Stimulated activated CD4-positive, alpha-beta T cell treated with anti-CD3 and anti-CD28 coated beads, Interleukin-1b, Interleukin-23, amount 100 ng/mL, for 4 hours (primary cell): Measurements from ENCODE around the gene DHRS3.

Experiments
- DNase-seq, 2 donors: peaks; one replicate each; pipeline ENCODE4 v3.0.0-alpha.2; 2020; ENCODE audit warnings: low read depth in 2 of 2

The DHRS3 gene

GRCh38 chr1:12617511-12617900 lies 504 bp downstream of the DHRS3 start:
- DNase-seq, result peak in 1 of 2 donors; percentile 18

DNA sequence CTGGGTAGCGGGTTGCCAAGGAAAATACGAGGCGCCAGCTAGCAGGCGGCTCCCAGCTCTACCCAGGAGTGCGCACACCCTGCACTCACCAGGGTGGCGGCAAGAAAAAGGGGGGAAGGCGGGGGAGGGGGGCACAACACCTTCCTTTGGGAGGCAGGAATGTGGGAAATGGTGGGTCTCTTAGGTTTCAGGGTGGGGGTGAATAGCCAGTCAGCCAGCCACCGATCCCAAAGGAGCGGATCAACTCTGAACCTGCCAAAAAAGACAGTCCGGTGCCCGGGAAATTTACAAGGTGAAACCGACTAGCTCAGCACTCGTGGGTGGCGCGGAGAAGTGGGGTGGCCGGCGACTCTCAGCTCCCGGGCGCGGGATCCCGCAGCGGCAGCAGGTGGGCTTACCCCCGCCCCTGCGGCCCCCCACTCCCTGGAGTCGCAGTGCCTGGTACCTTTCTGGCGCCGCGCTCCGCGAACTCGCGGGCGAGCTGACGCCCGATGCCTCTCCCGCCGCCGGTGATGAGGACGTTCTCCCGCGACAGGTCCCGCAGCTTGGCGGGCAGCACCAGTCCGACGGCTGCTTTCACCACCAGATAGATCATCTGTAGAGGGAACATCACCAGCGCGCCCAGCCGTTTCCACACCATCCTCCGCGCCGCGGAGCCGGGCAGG lies 1.2 kb downstream of the DHRS3 start:
- DNase-seq, result peak in 1 of 2 donors; percentile 26

GRCh38 chr1:12615865-12616708 lies 1.9 kb downstream of the DHRS3 start:
- no peak for DNase-seq

DNA sequence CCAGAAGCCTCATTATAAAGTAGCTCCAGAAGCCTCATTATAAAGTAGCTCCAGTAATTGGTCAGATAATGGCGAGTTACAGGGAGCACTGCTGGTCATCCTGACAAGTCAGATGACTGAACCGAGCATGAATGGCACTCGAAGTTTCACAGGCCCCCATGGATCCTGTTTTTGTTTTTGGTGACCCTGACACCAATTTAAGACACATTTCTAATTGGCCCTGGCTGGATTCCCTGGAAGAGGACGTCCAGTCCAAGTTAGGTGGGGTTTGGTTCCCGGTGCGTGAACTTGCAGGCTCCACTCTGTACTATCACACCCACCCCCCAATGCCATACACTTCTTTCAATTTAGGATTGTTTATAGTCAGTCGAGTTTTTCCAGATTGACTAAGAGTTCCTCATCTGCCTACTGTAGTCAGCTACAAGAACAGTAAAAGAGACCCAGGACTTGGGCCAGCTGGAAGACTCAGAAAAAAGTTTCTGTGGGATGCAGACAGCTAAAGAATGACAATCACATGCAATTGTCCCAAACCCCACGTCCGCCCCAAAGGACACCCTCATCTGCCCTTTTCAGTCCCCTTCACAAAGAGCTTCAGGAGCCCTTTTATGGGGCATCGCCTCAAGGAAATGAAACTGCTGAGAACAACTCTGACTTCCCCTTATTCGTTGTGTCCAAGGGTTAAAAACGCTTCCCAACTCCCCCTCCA lies 2.7 kb downstream of the DHRS3 start:
- no peak for DNase-seq

- no peak for DNase-seq
Observed at GRCh38 chr1:12614402-12615158, 3.4 kb downstream of the DHRS3 start.

DNA sequence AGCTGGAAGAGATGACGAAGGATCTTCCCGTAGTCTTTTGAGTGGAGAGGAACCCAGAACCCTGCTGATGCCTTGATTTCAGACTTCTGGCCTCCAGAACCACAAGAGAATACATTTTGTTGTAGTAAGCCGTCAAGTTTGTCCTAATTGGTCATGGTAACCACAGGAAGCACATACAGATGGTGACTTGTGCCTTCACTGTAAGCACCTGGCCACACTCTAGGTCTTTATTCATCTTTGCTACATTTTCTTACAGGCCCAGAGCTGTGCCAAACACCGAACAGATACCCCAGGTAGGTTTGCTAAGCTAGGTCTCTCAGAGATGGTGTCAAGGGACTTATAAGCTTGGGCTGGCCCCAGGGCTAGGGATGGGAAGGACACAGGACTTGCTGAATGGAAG lies 4.8 kb downstream of the DHRS3 start:
- DNase-seq, result no peak

GRCh38 chr1:12610941-12611340 lies 7.1 kb downstream of the DHRS3 start:
- DNase-seq, result no peak

GRCh38 chr1:12610305-12610935 lies 7.6 kb downstream of the DHRS3 start:
- DNase-seq, result no peak

- no peak for DNase-seq
Observed at GRCh38 chr1:12609469-12610003, 8.5 kb downstream of the DHRS3 start.

- no peak for DNase-seq
Observed at GRCh38 chr1:12608311-12608957, 9.6 kb downstream of the DHRS3 start.

DNA sequence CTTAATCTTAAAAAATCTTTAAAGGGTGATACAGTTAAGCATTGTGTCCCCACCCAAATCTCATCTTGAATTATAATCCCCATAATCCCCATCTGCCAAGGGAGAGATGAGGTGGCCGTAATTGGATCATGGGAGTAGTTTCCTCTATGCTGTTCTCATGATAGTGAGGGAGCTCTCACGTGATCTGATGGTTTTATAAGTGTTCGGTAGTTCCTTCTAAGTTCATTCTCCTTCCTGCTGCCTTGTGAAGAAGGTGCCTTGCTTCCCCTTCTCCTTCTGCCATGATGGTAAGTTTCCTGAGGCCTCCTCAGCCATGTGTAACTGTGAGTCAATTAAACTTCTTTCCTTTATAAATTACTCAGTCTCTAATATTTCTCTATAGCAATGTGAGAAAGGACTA lies 10.7 kb downstream of the DHRS3 start:
- no peak for DNase-seq

GRCh38 chr1:12604986-12605385 lies 13.0 kb downstream of the DHRS3 start:
- DNase-seq, result no peak

- DNase-seq, result peak in 1 of 2 donors; percentile 53
Observed at GRCh38 chr1:12604114-12604874, 13.7 kb downstream of the DHRS3 start.

DNA sequence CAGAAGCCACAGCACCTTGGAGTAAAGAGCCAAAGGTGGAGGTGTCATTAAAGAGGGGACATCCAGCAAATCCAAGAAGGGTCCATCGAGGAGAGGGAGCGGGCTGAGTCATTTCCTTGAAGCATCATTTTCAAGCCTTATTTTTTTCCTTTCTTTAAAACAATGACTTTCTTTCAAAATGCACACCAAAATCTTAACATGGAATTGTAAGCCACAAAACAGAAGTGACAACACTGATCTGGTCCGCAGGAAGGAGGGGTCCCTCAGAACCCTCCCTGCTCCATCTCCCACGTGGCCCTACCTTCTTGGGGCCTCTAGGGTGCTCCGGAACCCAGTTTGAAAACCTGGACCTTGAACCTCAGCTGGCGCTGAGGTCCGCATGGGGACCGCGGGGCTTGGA lies 14.8 kb downstream of the DHRS3 start:
- no peak for DNase-seq

GRCh38 chr1:12602659-12603024 lies 15.4 kb downstream of the DHRS3 start:
- no peak for DNase-seq

DNA sequence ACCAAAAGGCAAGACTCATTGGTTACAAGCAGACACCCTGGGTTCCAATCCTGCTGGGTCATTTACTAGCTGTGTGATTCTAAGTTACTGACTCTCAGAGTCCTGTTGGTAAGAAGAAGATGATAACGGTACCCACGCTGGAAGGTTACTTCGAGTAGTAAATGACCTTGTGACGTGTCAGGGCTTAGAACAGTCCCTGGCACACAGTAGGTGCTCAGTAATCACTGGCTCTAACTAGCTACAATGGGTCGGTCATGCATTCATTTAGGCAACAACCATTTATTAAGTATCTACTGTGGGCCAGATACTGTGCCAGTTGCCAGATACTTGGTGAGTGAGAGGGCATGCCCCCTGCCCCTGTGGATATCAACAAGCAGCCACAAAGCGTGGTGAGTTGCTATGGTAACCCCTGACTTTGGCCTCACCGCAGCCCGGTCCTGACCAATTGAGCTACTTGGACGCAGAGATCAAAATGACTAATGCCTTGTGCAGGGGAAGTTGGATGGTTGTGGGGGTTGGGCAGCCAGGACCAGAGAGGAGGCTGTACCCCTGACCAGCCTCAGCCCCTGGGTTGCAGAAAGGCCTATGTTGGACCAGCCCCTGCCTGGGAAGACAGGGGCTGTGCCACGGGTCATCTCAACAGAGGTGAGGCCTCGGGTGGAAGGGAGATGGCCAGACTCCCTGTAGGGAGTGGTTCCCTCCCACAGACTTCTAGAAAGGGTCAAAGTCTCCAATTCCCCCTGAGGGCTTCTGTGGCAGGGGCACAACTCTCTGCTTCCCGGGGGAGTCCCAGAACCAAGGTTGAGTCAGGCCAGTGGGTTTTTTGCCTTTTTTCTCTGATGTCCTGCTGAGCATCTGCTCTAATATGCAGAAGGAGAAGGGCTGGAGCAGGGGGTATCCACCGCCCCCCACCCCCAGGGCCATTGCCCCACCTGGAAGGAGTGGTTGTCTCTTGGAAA lies 16.0 kb downstream of the DHRS3 start:
- DNase-seq, result no peak

- DNase-seq, result peak; percentile 38 to 53
Observed at GRCh38 chr1:12600880-12601633, 17.0 kb downstream of the DHRS3 start.

- DNase-seq, result no peak
Observed at GRCh38 chr1:12600335-12600734, 17.7 kb downstream of the DHRS3 start.
